HepG2 (cell line): ENCODE data around the gene FAAP100. TPM values are rescaled to one million over a fixed set of nuclear protein-coding genes. Genes with fewer than 3 reads are reported as not detected.

ENCODE experiments used
- KLF15 ChIP-seq: sonication (generic); formaldehyde crosslinking; IDR thresholded peaks from 2 replicates; pipeline ENCODE4 v1.8.1; 2023; ENCODE audit warnings: borderline replicate concordance, mild to moderate bottlenecking, inconsistent platforms, missing genetic modification reagents, mixed read lengths
- ZC3H13 ChIP-seq: sonication (generic); formaldehyde crosslinking; IDR thresholded peaks from 2 replicates; pipeline ENCODE4 v1.8.1; 2023; ENCODE audit warnings: mild to moderate bottlenecking, missing genetic modification reagents, moderate library complexity
- ZNF142 ChIP-seq: sonication (generic); formaldehyde crosslinking; IDR thresholded peaks from 2 replicates; pipeline ENCODE4 v1.4.0; 2020; ENCODE audit warnings: missing genetic modification reagents
- ZNF18 ChIP-seq: sonication (generic); formaldehyde crosslinking; IDR thresholded peaks from 2 replicates; pipeline ENCODE4 v1.8.0; 2022; ENCODE audit warnings: mild to moderate bottlenecking, missing genetic modification reagents; ENCODE audit not compliant: insufficient replicate concordance
- ZNF501 ChIP-seq: sonication (generic); formaldehyde crosslinking; IDR thresholded peaks from 2 replicates; pipeline ENCODE4 v1.5.1; 2020; ENCODE audit warnings: mild to moderate bottlenecking, moderate library complexity, missing genetic modification reagents
- ZNF891 ChIP-seq: sonication (generic); formaldehyde crosslinking; IDR thresholded peaks from 2 replicates; pipeline ENCODE4 v1.5.0; 2020; ENCODE audit warnings: mild to moderate bottlenecking, missing genetic modification reagents
- polyA plus RNA-seq, 8 experiments: library from polyadenylated mRNA; depleted of rRNA in 3 of 8; stranded (reverse) in 7 of 8; unstranded in 1 of 8; fragments of >200 nt; fragmentation: Illumina TruSeq in 4 of 8; extraction: Trizol in 4 of 8; gene quantifications; 2 replicates each; pipeline versions ENCODE4 v1.2.1 to v1.2.3, GENCODE V29; 2011 to 2016; ENCODE audit warnings: low read depth in 4 of 8, missing spikeins in 1 of 8, mixed read lengths in 1 of 8; ENCODE audit not compliant: insufficient read depth in 1 of 8
- total RNA-seq, 5 experiments: library from RNA; depleted of rRNA; stranded (reverse); fragments of >200 nt; fragmentation: Illumina TruSeq; extraction: Trizol; gene quantifications; 2 replicates each; pipeline ENCODE4 v1.2.3, GENCODE V29; 2016; ENCODE audit warnings: low read depth in 1 of 5

The FAAP100 gene
- total and polyA plus RNA-seq, 2 of the 13 experiments (the other 11 are each of a cell fraction or from before 2014, with no cell fraction given): 7.6 to 20.8 TPM

DNA sequence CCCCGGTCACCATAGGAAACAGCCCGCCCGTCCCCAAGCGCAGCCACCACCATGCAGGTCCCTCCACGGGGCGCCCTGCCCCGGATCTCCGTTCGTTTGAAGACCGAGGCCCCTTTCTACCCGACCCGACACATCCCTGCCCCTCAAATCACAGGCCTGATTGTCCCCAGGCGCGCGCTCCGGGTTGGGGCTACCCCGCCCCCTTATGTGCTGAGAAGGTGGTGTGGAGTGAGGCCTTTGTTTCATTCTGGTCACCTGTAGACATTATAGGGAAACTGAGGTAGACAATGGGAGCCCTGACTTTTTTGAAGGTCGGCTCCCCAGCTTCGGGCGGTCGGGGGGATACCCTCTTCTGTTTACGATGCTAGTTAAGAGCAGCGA lies 38.8 kb downstream of the FAAP100 start (continued):
- peak; percentile 79 for TF ChIP-seq ZNF18 (CRISPR knock-in tag)
- TF ChIP-seq ZNF142 (CRISPR knock-in tag): 0 out of 2 replicates have a peak, but pooled peaks have one; percentile 10
- TF ChIP-seq ZNF891 (CRISPR knock-in tag): no peak; the same call in 1 of the 2 replicates
- TF ChIP-seq ZC3H13 (CRISPR knock-in tag): peak; percentile 40; the same call in 1 of the 2 replicates
- no peak for TF ChIP-seq KLF15 (CRISPR knock-in tag)
- peak; percentile 94 for TF ChIP-seq ZNF501
